ENCODE data around the gene ELOA. TPM values are rescaled to one million over a fixed set of nuclear protein-coding genes. Genes with fewer than 3 reads are reported as not detected.

Gene ELOA
- total and polyA plus RNA-seq, 9 of the 15 experiments (the other 6 are each of a cell fraction or from before 2014, with no cell fraction given): 31.9 to 98.6 (median 61.3) TPM

DNA sequence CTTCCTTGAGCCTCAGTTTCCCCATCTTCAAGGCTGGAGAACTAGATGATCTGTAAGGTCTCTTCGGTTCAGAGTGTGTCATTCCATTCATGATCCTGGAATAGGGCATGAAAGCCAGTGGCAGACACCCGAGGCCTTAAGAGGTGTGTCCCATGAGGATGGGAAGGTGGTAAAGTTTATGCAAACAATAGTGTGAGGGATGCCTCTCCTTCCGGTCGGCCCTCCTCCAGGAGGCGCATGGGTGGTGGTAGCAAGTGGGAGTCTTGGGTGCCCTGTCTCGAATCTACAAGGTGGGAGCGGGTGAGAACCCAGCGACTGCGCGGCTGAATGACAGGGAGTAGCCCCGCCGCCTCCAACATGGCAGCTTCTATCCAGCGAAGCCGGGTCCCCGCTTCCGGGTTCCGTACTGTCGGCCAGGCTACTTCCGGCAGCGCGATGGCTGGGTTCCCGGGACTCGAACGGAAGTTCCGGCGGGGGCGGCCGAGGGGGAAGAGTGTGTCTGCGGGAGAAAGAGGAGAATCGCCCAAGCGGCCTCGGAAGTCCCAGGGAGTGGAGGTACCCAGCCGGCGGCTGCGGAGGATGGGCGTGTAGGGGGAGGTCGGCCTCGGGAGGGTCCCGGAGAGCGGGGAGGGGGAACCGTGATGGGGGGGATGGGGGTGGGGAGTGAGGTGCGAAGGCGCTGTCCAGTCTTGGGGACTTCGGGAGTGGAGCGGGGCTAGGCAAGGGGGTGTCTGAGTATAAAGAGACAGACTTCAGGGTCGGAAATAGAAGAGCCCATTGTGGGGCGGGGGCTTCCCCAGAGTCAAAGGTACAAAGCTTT lies 47.6 kb downstream of the ELOA start, which contains the start of gene LYPLA2 (continued):
- TF ChIP-seq, protein P1, sequence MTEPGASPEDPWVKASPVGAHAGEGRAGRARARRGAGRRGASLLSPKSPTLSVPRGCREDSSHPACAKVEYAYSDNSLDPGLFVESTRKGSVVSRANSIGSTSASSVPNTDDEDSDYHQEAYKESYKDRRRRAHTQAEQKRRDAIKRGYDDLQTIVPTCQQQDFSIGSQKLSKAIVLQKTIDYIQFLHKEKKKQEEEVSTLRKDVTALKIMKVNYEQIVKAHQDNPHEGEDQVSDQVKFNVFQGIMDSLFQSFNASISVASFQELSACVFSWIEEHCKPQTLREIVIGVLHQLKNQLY (CRISPR knock-in tag; conservative IDR thresholded peaks at IDR 0.05): 0 out of 4 replicates have a peak, but pooled peaks of 1 of the 2 experiments have one; percentile 44
- TF ChIP-seq NCOA6 (IDR thresholded peaks at IDR 0.05) (no peak), NFXL1 (CRISPR knock-in tag; IDR thresholded peaks at IDR 0.05) (no peak), ZNF449 (CRISPR knock-in tag; IDR thresholded peaks at IDR 0.05) (no peak), ELF1 (tag; IDR thresholded peaks at IDR 0.05) (peak; percentile 99), ZNF609 (CRISPR knock-in tag; IDR thresholded peaks at IDR 0.05; ENCODE audit: borderline replicate concordance) (no peak), MYNN (IDR thresholded peaks at IDR 0.05) (peak; percentile 48; the same call in 1 of the 2 replicates), MYNN (CRISPR knock-in tag; IDR thresholded peaks at IDR 0.05) (no peak), POLR2B (IDR thresholded peaks at IDR 0.05; ENCODE audit: low read depth, partially characterized antibody) (peak; percentile 85), SUPT5H (IDR thresholded peaks at IDR 0.05) (peak; percentile 84)
- TF ChIP-seq, protein P2, sequence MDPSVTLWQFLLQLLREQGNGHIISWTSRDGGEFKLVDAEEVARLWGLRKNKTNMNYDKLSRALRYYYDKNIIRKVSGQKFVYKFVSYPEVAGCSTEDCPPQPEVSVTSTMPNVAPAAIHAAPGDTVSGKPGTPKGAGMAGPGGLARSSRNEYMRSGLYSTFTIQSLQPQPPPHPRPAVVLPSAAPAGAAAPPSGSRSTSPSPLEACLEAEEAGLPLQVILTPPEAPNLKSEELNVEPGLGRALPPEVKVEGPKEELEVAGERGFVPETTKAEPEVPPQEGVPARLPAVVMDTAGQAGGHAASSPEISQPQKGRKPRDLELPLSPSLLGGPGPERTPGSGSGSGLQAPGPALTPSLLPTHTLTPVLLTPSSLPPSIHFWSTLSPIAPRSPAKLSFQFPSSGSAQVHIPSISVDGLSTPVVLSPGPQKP (CRISPR knock-in tag; IDR thresholded peaks at IDR 0.05): no peak
- TF ChIP-seq, protein P3, sequence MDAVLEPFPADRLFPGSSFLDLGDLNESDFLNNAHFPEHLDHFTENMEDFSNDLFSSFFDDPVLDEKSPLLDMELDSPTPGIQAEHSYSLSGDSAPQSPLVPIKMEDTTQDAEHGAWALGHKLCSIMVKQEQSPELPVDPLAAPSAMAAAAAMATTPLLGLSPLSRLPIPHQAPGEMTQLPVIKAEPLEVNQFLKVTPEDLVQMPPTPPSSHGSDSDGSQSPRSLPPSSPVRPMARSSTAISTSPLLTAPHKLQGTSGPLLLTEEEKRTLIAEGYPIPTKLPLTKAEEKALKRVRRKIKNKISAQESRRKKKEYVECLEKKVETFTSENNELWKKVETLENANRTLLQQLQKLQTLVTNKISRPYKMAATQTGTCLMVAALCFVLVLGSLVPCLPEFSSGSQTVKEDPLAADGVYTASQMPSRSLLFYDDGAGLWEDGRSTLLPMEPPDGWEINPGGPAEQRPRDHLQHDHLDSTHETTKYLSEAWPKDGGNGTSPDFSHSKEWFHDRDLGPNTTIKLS (IDR thresholded peaks at IDR 0.05; ENCODE audit: borderline replicate concordance, low read depth): peak; percentile 36; the same call in 1 of the 2 replicates
- TF ChIP-seq, protein P4, sequence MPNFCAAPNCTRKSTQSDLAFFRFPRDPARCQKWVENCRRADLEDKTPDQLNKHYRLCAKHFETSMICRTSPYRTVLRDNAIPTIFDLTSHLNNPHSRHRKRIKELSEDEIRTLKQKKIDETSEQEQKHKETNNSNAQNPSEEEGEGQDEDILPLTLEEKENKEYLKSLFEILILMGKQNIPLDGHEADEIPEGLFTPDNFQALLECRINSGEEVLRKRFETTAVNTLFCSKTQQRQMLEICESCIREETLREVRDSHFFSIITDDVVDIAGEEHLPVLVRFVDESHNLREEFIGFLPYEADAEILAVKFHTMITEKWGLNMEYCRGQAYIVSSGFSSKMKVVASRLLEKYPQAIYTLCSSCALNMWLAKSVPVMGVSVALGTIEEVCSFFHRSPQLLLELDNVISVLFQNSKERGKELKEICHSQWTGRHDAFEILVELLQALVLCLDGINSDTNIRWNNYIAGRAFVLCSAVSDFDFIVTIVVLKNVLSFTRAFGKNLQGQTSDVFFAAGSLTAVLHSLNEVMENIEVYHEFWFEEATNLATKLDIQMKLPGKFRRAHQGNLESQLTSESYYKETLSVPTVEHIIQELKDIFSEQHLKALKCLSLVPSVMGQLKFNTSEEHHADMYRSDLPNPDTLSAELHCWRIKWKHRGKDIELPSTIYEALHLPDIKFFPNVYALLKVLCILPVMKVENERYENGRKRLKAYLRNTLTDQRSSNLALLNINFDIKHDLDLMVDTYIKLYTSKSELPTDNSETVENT (CRISPR knock-in tag; IDR thresholded peaks at IDR 0.05): peak; percentile 83

Data from K562 (cell line).